Activated CD8-positive, alpha-beta T cell treated with anti-CD3 and anti-CD28 coated beads for 36 hours (primary cell): Measurements from ENCODE around the gene TRPM8. TPM values are rescaled to one million over a fixed set of nuclear protein-coding genes. Genes with fewer than 3 reads are reported as not detected.

Experiments
- ATAC-seq: fragments of 200-7000 bp; cut with Tn5 transposase; one replicate; pipeline ENCODE4 v1.10.0; 2021; ENCODE audit warnings: mild to moderate bottlenecking, moderate library complexity
- CTCF ChIA-PET: fragments of 350-600 bp; sonication (Branson Sonifier 250); formaldehyde crosslinking; loops from one replicate; lab custom pipeline; 2021; ENCODE audit warnings: antibody characterized with exemption; lab: Charles Lee
- POLR2A ChIA-PET: fragments of 350-600 bp; sonication (Branson Sonifier 250); formaldehyde crosslinking; loops from one replicate; lab custom pipeline; 2021; ENCODE audit warnings: antibody characterized with exemption; lab: Charles Lee
- DNase-seq: peaks from one replicate; pipeline ENCODE4 v3.0.0-alpha.2; 2020
- H3K27ac Mint-ChIP-seq: one replicate; pipeline ENCODE4 v1.8.0; 2021; ENCODE audit warnings: mild to moderate bottlenecking, mixed read lengths
- H3K27me3 Mint-ChIP-seq: one replicate; pipeline ENCODE4 v1.8.0; 2021; ENCODE audit warnings: mixed read lengths
- H3K36me3 Mint-ChIP-seq: one replicate; pipeline ENCODE4 v1.8.0; 2021; ENCODE audit warnings: low read depth, mixed read lengths
- H3K4me1 Mint-ChIP-seq: one replicate; pipeline ENCODE4 v1.8.0; 2021; ENCODE audit warnings: low read depth, mixed read lengths
- H3K4me3 Mint-ChIP-seq: one replicate; pipeline ENCODE4 v1.8.0; 2021; ENCODE audit warnings: mild to moderate bottlenecking, moderate library complexity, mixed read lengths
- H3K9me3 Mint-ChIP-seq: one replicate; pipeline ENCODE4 v1.8.0; 2021; ENCODE audit warnings: mixed read lengths
- intact Hi-C: fragments of 100-400 bp; cut with micrococcal nuclease; formaldehyde crosslinking; loops from one replicate; pipeline ENCODE4 v1.10.0; 2022
- total RNA-seq, 2 experiments: library from RNA; stranded (reverse); gene quantifications; one replicate each; pipeline ENCODE4 v1.2.3, GENCODE V29; 2021
- TF ChIP-seq, protein P1 (sequence below): fragments of 200-600 bp; IDR thresholded peaks from one replicate; pipeline ENCODE4 v1.8.0; 2022; ENCODE audit warnings: antibody characterized with exemption, mild to moderate bottlenecking

Gene TRPM8
- total RNA-seq, 2 experiments from 2014 or later = not detected

DNA sequence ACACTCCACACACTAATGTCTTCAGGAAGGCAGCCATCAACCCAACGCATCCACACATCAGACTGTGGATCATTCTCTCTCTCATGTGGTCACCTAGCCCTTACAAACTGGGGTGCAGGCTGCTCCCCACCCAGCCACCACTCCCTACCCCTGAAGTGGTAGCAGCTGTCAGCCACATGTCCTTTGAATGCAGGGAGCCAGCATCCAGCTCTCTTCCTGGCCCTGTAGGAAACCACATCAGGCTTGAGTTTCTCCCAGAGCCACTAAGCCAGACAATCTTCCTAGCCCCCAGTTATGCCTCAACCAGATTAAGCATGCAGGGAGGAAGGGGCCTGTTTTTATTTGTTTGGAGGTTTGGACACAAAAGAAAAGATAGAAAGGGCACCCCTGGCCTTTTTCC, 80.5 kb downstream of the TRPM8 start:
- DNase-seq (no peak), ATAC-seq (no peak)
- TF ChIP-seq, protein P1, sequence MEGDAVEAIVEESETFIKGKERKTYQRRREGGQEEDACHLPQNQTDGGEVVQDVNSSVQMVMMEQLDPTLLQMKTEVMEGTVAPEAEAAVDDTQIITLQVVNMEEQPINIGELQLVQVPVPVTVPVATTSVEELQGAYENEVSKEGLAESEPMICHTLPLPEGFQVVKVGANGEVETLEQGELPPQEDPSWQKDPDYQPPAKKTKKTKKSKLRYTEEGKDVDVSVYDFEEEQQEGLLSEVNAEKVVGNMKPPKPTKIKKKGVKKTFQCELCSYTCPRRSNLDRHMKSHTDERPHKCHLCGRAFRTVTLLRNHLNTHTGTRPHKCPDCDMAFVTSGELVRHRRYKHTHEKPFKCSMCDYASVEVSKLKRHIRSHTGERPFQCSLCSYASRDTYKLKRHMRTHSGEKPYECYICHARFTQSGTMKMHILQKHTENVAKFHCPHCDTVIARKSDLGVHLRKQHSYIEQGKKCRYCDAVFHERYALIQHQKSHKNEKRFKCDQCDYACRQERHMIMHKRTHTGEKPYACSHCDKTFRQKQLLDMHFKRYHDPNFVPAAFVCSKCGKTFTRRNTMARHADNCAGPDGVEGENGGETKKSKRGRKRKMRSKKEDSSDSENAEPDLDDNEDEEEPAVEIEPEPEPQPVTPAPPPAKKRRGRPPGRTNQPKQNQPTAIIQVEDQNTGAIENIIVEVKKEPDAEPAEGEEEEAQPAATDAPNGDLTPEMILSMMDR = no peak
- Mint-ChIP-seq H3K36me3 (no peaks in the 10 kb centered on the region), H3K27me3 (no peaks in the 10 kb centered on the region), H3K4me1 (peaks cover 50% of the 10 kb centered on the region), H3K9me3 (no peaks in the 10 kb centered on the region), H3K4me3 (no peak overlapping the region), H3K27ac (peak overlapping the region; percentile 31)
- POLR2A ChIA-PET = no interaction called here
- CTCF ChIA-PET = no interaction called here
- intact Hi-C loops = no loop called here

DNA sequence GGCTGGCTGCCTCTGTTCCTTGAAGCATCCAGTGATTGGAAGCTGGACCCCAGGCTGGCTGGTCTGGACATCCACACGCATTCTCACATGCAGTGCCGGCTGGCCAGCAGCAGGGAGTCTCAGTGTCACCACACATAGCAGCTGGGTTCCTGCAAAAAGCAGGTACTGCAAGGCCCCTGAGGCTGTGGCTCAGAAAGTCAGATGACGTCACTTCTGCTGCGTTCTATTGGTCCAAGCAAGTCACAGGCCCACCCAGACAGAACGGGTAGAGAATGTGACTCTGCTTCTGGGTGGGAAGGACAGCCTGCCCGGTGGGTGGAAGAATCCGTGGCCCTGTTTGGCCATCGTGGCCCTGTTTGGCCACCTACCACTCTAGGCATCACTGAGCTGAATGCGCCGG, 82.0 kb downstream of the TRPM8 start:
- H3K36me3 Mint-ChIP-seq = no peaks in the 10 kb centered on the region
- H3K9me3 Mint-ChIP-seq = no peaks in the 10 kb centered on the region
- TF ChIP-seq, protein P1 = no peak
- H3K27ac Mint-ChIP-seq = no peak overlapping the region
- no peak for ATAC-seq
- intact Hi-C loops = no loop called here
- ChIA-PET CTCF (no interaction called here), POLR2A (no interaction called here)
- no peaks in the 10 kb centered on the region for H3K27me3 Mint-ChIP-seq
- no peak for DNase-seq
- H3K4me3 Mint-ChIP-seq = no peak overlapping the region
- peaks cover 60% of the 10 kb centered on the region for H3K4me1 Mint-ChIP-seq

DNA sequence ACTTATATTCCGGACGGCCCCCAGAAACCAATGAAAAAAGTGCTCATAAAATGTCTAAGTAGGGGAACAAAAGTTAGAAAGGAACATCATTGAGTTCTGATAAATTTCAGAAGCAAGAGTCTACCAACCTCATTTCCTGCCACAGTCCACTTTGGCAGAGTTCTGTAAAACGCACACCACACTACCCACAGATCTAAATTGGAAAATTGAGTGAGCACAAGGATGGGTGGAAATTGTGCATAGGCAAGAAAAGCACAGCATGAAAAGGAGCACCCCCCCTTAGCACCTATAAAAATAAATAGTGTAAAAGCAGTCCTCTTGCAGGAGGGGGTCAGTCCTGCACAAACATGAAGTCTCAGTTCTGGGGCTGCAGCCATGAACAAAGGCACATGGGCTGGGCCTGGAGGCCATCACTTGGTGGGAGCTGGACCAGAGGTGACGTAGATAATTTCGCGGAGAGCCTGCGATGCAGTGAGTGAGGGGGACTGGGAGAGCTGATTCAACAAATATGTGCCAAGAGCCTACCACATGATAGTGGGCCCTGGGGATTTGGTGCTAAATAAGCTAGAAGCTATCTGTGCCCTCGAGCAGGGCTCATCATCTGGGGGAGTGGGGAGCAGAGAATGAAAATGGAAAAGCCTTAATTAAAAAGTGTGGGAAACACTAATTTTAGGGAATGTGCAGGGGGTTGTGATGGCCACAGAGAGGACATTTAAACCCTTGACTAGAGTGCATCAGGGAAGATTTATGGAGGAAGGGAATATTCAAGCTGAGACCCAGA, 84.4 kb downstream of the TRPM8 start:
- Mint-ChIP-seq H3K27ac (peak overlapping the region; percentile 83), H3K9me3 (no peaks in the 10 kb centered on the region), H3K4me1 (peaks cover 46% of the 10 kb centered on the region), H3K36me3 (no peaks in the 10 kb centered on the region), H3K4me3 (peak overlapping the region; percentile 29), H3K27me3 (no peaks in the 10 kb centered on the region)
- DNase-seq (peak; percentile 36), ATAC-seq (peak; percentile 63)
- CTCF ChIA-PET = no interaction called here
- intact Hi-C loops = no loop called here
- TF ChIP-seq, protein P1 = no peak
- POLR2A ChIA-PET = no interaction called here

DNA sequence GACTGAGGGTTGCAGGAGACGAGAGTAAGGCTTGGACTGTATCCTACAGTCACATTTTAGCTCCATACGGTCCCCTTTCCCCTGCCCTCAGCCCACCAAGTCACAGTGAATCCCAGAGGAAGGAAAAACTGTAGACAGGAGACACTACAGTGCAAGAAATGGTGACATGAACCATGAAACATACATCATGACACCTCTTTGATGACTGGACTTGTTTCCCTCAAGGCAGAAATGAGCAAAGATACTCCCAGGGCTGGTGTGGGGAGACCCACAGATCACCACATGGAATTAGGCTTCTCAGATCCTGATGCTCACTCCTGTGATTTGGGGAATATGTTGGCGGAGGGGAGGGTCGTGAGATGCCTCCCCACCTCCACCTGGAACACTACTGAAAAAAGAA, 85.1 kb downstream of the TRPM8 start:
- no peaks in the 10 kb centered on the region for H3K9me3 Mint-ChIP-seq
- ATAC-seq = no peak

DNA sequence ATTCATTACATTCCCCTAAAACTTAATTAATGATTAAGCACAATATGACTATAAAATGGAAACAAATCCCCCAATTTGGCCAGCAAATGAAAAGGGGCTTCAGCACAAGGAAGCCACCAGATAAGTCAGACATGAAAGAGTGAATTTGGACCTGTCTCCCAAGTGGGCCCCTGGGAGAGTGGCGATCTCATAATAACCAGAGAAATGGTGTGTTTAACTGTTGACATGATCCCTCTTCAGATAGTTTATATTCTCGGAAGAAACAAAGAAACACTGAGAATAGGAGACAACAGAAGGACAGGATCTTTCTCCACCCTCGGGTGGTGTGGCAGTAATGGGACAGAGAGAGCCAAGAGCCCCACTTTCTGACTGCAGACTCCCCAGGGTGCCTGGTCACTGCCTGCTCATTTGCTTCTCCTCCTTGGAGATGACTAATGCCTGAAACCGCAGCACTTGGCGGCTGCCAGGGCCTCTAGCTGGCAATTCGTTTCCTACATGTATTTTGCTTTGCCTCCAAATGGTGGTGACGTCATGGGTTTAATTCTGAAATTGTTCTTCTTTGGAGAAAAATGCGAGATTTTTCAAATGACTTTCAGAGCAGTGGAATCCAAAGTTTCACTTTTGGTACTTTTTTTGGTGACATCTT, 86.9 kb downstream of the TRPM8 start:
- Mint-ChIP-seq H3K27me3 (no peaks in the 10 kb centered on the region), H3K4me1 (peaks cover 38% of the 10 kb centered on the region), H3K9me3 (no peaks in the 10 kb centered on the region), H3K4me3 (no peak overlapping the region), H3K36me3 (no peaks in the 10 kb centered on the region), H3K27ac (no peak overlapping the region)
- CTCF ChIA-PET = no interaction called here
- DNase-seq = peak; percentile 68
- POLR2A ChIA-PET = no interaction called here
- intact Hi-C loops = no loop called here
- peak; percentile 65 for ATAC-seq
- TF ChIP-seq, protein P1 = no peak

More for the DNA sequence above, 85.1 kb downstream of the TRPM8 start:
- ChIA-PET CTCF (no interaction called here), POLR2A (no interaction called here)
- peaks cover 44% of the 10 kb centered on the region for H3K4me1 Mint-ChIP-seq
- H3K4me3 Mint-ChIP-seq = no peak overlapping the region
- no peaks in the 10 kb centered on the region for H3K36me3 Mint-ChIP-seq
- intact Hi-C loops = no loop called here
- no peak overlapping the region for H3K27ac Mint-ChIP-seq
- H3K27me3 Mint-ChIP-seq = no peaks in the 10 kb centered on the region
- TF ChIP-seq, protein P1 = no peak
- no peak for DNase-seq
